ENCODE results near the gene MIR17HG. TPM values are rescaled to one million over a fixed set of nuclear protein-coding genes. Genes with fewer than 3 reads are reported as not detected.

The MIR17HG gene
- not detected for total RNA-seq

DNA sequence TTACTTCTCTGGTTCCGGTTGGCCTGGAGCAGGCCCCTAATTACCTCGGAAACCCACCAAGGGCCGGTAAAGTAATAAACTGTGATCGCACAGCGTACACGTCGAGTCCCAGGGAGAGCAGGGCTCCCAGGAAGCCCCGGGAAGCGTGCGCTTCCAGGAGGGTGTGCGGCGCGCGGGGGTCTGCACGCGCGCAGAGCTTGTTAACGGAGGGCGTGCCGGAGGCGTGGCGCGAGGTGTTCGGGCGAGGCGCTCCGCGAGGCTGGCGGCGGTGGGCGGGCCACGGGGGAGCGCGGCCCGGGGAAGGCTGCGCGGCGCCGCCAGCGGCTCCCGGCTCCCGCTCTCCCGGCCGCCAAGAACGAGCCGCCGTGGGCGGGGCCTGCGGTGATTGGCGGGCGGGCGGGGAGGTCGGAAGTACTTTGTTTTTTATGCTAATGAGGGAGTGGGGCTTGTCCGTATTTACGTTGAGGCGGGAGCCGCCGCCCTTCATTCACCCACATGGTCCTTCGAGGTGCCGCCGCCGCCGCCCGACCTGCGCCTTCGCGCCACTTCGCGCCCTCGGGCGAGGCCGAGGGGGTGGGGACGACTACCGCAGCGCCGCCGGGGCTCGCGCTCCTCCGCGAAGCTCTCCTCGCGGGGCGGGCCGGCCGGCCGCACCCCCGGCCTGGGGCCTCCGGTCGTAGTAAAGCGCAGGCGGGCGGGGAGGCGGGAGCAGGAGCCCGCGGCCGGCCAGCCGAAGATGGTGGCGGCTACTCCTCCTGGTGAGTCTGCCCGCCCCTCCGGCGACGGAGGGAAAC is at the start of gene MIR17HG:
TSS of gene MIR17HG (plus strand) at position 486 of the 794 bp plus-strand sequence.
- H3K9me3 ChIP-seq = no peaks in the 10 kb centered on the region
- H3K4me3 ChIP-seq = peak within 1 kb of the TSS; percentile 85 to 86
- TF ChIP-seq, protein P1, sequence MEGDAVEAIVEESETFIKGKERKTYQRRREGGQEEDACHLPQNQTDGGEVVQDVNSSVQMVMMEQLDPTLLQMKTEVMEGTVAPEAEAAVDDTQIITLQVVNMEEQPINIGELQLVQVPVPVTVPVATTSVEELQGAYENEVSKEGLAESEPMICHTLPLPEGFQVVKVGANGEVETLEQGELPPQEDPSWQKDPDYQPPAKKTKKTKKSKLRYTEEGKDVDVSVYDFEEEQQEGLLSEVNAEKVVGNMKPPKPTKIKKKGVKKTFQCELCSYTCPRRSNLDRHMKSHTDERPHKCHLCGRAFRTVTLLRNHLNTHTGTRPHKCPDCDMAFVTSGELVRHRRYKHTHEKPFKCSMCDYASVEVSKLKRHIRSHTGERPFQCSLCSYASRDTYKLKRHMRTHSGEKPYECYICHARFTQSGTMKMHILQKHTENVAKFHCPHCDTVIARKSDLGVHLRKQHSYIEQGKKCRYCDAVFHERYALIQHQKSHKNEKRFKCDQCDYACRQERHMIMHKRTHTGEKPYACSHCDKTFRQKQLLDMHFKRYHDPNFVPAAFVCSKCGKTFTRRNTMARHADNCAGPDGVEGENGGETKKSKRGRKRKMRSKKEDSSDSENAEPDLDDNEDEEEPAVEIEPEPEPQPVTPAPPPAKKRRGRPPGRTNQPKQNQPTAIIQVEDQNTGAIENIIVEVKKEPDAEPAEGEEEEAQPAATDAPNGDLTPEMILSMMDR (IDR thresholded peaks at IDR 0.05) = no peak
- intact Hi-C loops (cut with DNase I) = loop anchor here (2.0 to 5.0 kb wide), 2 partner anchors 51 to 205 kb away; partner anchors contain the start of gene GPC5
- H3K36me3 ChIP-seq = peaks cover 3 to 5% of the 10 kb centered on the region in 2 donors
- peaks cover 7 to 12% of the 10 kb centered on the region in 2 donors for H3K4me1 ChIP-seq
- peak within 1 kb of the TSS; percentile 70 to 92 for H3K27ac ChIP-seq
- peak; percentile 69 to 91 for DNase-seq (ENCODE audit: low spot score in 2 of 2)
- H3K27me3 ChIP-seq = no peaks in the 10 kb centered on the region

DNA sequence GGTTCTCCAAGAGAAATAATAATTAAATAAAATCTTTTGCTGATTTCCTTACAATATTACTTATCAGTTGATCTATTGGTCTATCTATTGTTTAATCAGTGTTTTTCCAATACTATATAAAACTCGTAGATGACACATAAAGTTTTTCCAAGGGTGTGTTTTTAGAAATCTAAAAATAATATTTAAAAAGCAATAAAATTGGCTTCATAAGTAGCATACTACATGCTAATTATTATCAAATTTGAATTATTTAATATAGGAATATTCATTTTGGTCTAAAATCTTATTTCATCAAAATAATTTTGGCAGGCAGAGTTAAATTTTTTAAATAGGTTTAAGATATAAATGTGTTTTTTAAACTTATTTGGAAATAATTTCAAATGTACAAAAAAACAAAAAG is 49.4 kb upstream of the MIR17HG start:
- no peak for DNase-seq (ENCODE audit: low spot score in 2 of 2)
- TF ChIP-seq, protein P1 (IDR thresholded peaks at IDR 0.05) = no peak
- no peak overlapping the region for H3K4me3 ChIP-seq
- H3K4me1 ChIP-seq = no peaks in the 10 kb centered on the region
- H3K27ac ChIP-seq = no peak overlapping the region
- H3K9me3 ChIP-seq = no peaks in the 10 kb centered on the region
- H3K36me3 ChIP-seq = no peaks in the 10 kb centered on the region
- intact Hi-C loops (cut with DNase I) = no loop called here
- H3K27me3 ChIP-seq = no peaks in the 10 kb centered on the region

DNA sequence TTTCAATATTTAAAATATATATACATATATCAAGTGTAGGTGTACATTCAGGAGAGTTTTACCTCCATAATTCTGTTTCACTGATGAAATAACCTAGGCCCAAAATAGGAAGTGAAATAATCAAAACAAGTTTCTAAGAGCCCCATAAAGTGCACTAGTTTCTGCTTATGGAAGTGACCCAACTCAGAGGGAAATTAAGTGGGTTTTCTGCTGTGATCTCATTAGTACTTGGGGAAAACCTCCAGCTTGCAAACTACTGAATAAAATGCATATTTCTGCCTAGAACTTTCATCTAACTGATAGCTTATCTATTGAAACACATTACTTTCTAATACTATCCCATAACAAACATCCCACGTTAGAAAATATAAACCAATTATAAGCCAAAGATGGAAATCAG is 45.4 kb upstream of the MIR17HG start:
- Histone ChIP-seq H3K36me3 (no peaks in the 10 kb centered on the region), H3K4me3 (no peak overlapping the region), H3K27me3 (no peaks in the 10 kb centered on the region), H3K9me3 (no peaks in the 10 kb centered on the region), H3K27ac (no peak overlapping the region), H3K4me1 (no peaks in the 10 kb centered on the region)
- no peak for DNase-seq (ENCODE audit: low spot score in 2 of 2)
- TF ChIP-seq, protein P1 (IDR thresholded peaks at IDR 0.05) = no peak
- intact Hi-C loops (cut with DNase I) = no loop called here

DNA sequence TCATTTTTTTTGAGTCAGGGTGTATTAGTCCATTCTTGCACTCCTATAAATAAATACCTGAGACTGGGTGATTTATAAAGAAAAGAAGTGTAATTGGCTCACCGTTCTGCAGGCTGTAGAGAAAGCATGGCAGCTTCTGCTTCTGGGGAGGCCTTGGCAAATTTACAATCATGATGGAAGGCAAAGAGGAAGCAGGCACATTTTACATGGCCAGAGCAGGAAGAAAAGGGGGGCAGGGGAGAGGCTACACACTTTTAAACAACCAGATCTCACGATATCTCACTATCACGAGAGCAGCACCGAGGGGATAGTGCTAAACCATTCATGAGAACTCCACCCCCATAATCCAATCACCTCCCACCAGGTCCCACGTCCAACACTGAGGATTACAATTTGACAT is 44.5 kb upstream of the MIR17HG start:
- intact Hi-C loops (cut with DNase I) = no loop called here
- no peak for DNase-seq (ENCODE audit: low spot score in 2 of 2)
- TF ChIP-seq, protein P1 (IDR thresholded peaks at IDR 0.05) = no peak
- Histone ChIP-seq H3K9me3 (no peaks in the 10 kb centered on the region), H3K27me3 (no peaks in the 10 kb centered on the region), H3K4me3 (no peak overlapping the region), H3K4me1 (no peaks in the 10 kb centered on the region), H3K36me3 (no peaks in the 10 kb centered on the region), H3K27ac (no peak overlapping the region)

DNA sequence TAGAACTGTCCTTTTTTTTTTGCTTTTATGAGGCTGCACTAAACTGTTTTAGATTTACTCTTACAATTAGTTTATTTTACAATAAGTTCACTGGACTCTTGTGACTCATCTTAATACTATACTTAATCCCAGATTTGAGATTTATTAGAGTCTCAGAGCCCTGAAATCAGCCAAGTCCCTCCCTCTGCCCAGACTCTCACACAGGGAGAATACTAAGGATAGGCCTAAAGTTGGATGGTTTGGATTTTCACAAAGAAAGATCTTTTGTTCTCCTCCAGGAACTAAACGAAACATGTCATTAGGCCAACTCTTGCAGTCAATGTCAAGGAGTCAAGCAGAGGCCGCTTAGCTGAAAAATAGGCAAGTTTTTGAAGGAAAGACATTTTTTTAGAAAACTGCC is 42.7 kb upstream of the MIR17HG start:
- DNase-seq (ENCODE audit: low spot score in 2 of 2) = no peak
- H3K27ac ChIP-seq = no peak overlapping the region
- TF ChIP-seq, protein P1 (IDR thresholded peaks at IDR 0.05) = no peak
- H3K9me3 ChIP-seq = no peaks in the 10 kb centered on the region
- no peaks in the 10 kb centered on the region for H3K4me1 ChIP-seq
- H3K36me3 ChIP-seq = no peaks in the 10 kb centered on the region
- no peaks in the 10 kb centered on the region for H3K27me3 ChIP-seq
- no peak overlapping the region for H3K4me3 ChIP-seq
- intact Hi-C loops (cut with DNase I) = no loop called here
